ENCODE results near the gene CERK. TPM values are rescaled to one million over a fixed set of nuclear protein-coding genes. Genes with fewer than 3 reads are reported as not detected.

Gene CERK
- total and polyA plus RNA-seq, 8 donors: 25.0 to 44.0 (median 40.4) TPM

DNA sequence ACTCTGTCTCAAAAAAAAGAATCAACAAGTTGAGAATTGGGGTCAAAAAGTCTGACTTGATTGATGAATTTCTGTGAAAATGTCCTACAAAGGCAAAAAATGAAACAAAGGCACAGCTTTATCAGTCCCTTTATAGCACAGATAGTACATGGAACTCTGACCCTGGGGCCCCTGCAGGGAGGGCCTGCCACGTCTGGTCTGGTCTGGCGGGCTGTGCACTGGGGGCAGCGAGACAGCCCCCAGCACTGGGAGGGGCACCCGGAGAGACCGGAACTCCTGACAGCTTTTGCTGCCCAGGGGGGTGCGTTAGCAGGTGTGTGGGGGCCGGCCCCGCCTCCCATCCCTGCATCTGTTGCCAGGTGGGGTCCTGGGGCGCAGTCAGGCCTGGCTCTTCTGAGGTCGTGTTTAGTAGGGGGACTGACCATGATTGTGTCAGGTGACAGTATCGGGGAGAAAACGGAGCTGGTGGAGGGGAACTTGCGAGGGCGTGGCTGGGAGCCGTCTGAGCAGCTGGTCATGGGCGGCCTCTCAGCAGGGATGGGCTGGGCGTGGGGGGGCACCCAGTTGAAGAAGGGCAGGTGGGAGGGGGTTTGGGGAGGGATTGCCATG, 66.1 kb downstream of the CERK start:
- TF ChIP-seq, protein P1, sequence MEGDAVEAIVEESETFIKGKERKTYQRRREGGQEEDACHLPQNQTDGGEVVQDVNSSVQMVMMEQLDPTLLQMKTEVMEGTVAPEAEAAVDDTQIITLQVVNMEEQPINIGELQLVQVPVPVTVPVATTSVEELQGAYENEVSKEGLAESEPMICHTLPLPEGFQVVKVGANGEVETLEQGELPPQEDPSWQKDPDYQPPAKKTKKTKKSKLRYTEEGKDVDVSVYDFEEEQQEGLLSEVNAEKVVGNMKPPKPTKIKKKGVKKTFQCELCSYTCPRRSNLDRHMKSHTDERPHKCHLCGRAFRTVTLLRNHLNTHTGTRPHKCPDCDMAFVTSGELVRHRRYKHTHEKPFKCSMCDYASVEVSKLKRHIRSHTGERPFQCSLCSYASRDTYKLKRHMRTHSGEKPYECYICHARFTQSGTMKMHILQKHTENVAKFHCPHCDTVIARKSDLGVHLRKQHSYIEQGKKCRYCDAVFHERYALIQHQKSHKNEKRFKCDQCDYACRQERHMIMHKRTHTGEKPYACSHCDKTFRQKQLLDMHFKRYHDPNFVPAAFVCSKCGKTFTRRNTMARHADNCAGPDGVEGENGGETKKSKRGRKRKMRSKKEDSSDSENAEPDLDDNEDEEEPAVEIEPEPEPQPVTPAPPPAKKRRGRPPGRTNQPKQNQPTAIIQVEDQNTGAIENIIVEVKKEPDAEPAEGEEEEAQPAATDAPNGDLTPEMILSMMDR (IDR thresholded peaks at IDR 0.05): no peak
- Histone ChIP-seq H3K27ac (no peak overlapping the region), H3K27me3 (no peaks in the 10 kb centered on the region), H3K4me1 (peaks cover 0 to 11% of the 10 kb centered on the region in 2 donors), H3K36me3 (peaks cover 0 to 86% of the 10 kb centered on the region in 2 donors), H3K9me3 (no peaks in the 10 kb centered on the region), H3K4me3 (no peak overlapping the region)
- ATAC-seq (no peak), DNase-seq (no peak)
- intact Hi-C loops (cut with DNase I): no loop called here

DNA sequence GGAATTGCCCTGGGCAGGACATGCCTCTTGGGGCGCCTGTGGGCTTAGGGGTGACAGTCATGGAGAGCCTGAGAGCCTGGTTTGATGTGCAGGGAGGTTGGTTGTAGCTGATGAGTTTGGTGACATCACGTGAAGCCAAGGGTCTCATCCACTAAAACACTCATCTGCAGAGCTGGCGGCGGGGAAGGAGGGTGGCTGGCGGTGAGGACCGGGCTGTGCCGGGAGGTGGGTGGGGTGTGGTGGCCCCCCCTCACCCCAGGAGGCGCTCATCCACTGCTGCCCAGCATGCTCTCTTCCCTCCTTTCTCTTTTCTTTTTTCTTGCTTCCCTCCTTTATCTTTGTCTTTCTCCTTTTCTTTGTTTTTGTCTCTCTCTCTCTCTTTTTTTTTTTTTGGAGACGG, 68.9 kb downstream of the CERK start:
- peaks cover 0 to 89% of the 10 kb centered on the region in 2 donors for H3K36me3 ChIP-seq
- TF ChIP-seq, protein P1 (IDR thresholded peaks at IDR 0.05): no peak
- H3K9me3 ChIP-seq: no peaks in the 10 kb centered on the region
- intact Hi-C loops (cut with DNase I): no loop called here
- H3K4me1 ChIP-seq: peaks cover 0 to 8% of the 10 kb centered on the region in 2 donors
- H3K27me3 ChIP-seq: no peaks in the 10 kb centered on the region
- no peak overlapping the region for H3K27ac ChIP-seq
- ATAC-seq: no peak
- DNase-seq: no peak
- no peak overlapping the region for H3K4me3 ChIP-seq

DNA sequence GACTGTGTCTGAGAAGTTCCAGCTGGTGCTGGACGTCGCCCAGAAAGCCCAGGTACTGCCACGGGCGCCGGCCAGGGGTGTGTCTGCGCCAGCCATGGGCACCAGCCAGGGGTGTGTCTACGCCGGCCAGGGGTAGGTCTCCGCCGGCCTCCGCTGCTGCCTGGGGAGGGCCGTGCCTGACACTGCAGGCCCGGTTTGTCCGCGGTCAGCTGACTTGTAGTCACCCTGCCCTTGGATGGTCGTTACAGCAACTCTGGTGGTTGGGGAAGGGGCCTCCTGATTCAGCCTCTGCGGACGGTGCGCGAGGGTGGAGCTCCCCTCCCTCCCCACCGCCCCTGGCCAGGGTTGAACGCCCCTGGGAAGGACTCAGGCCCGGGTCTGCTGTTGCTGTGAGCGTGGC, 69.9 kb downstream of the CERK start:
- H3K27ac ChIP-seq: no peak overlapping the region
- TF ChIP-seq, protein P1 (IDR thresholded peaks at IDR 0.05): no peak
- intact Hi-C loops (cut with DNase I): no loop called here

DNA sequence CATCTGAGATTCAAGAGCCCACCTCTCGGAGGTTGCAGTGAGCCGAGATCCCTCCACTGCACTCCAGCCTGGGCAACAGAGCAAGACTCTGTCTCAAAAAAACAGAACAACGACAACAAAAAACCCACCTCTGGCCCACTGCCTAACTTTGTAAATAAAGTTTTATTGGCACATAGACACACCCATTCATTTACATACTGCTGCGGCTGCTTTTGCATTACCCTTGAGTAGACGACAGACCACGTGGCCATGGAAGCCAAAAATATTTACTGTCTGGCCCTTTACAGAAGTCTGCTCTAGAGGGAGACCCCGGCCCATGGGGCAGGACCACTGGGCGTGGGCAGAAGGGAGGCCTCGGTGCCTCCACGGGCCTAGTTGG, 70.8 kb downstream of the CERK start:
- Histone ChIP-seq H3K27ac (no peak overlapping the region), H3K4me1 (no peaks in the 10 kb centered on the region), H3K27me3 (no peaks in the 10 kb centered on the region), H3K36me3 (peaks cover 0 to 90% of the 10 kb centered on the region in 2 donors), H3K4me3 (no peak overlapping the region), H3K9me3 (no peaks in the 10 kb centered on the region)
- ATAC-seq (no peak), DNase-seq (no peak)
- intact Hi-C loops (cut with DNase I): no loop called here
- TF ChIP-seq, protein P1 (IDR thresholded peaks at IDR 0.05): no peak

More for the DNA sequence above, 69.9 kb downstream of the CERK start:
- no peaks in the 10 kb centered on the region for H3K4me1 ChIP-seq
- no peaks in the 10 kb centered on the region for H3K9me3 ChIP-seq
- H3K27me3 ChIP-seq: no peaks in the 10 kb centered on the region
- DNase-seq: peak in 1 of 4 donors; percentile 72
- ATAC-seq: no peak
- no peak overlapping the region for H3K4me3 ChIP-seq
- peaks cover 0 to 89% of the 10 kb centered on the region in 2 donors for H3K36me3 ChIP-seq

DNA sequence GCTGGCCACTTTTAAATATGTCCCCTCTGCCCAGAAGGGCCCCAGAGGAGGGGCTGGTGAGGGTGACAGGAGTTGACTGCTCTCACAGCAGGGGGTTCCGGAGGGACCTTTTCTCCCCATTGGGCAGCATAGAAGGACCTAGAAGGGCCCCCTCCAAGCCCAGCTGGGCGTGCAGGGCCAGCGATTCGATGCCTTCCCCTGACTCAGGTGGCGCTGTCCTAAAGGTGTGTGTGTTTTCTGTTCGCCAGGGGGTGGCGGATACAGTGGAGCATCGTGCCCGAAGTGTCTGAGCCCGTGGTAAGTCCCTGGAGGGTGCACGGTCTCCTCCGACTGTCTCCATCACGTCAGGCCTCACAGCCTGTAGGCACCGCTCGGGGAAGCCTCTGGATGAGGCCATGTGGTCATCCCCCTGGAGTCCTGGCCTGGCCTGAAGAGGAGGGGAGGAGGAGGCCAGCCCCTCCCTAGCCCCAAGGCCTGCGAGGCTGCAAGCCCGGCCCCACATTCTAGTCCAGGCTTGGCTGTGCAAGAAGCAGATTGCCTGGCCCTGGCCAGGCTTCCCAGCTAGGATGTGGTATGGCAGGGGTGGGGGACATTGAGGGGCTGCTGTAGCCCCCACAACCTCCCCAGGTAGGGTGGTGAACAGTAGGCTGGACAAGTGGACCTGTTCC, 71.3 kb downstream of the CERK start:
- Histone ChIP-seq H3K36me3 (peaks cover 0 to 93% of the 10 kb centered on the region in 2 donors), H3K27ac (no peak overlapping the region), H3K4me1 (no peaks in the 10 kb centered on the region), H3K27me3 (no peaks in the 10 kb centered on the region), H3K4me3 (no peak overlapping the region), H3K9me3 (no peaks in the 10 kb centered on the region)
- TF ChIP-seq, protein P1 (IDR thresholded peaks at IDR 0.05): no peak
- ATAC-seq: no peak
- peak in 1 of 4 donors; percentile 64 for DNase-seq
- intact Hi-C loops (cut with DNase I): no loop called here
